GM12878 (cell line): ENCODE results near the gene ALMS1. TPM values are rescaled to one million over a fixed set of nuclear protein-coding genes. Genes with fewer than 3 reads are reported as not detected.

Source experiments
- ATAC-seq: fragments of 200-7000 bp; cut with Tn5 transposase; 3 replicates; pipeline ENCODE4 v1.9.1; 2020; ENCODE audit warnings: mild to moderate bottlenecking, moderate library complexity
- BruUV-seq: library from RNA; stranded (reverse); fragments of 400-500 nt; replicated peaks from 2 replicates; lab custom pipeline; 2021; lab: Mats Ljungman, UMichigan
- CTCF ChIA-PET: fragments of 300-600 bp; sonication (Branson Sonifier 250); formaldehyde crosslinking; extraction: SDS; loops from one replicate; lab custom pipeline; 2021; ENCODE audit warnings: inconsistent platforms; lab: Yijun Ruan, JAX
- POLR2A ChIA-PET: fragments of 350-600 bp; formaldehyde crosslinking; extraction: SDS; loops from one replicate; lab custom pipeline; 2021; ENCODE audit warnings: inconsistent platforms; lab: Charles Lee
- RAD21 ChIA-PET: fragments of 300-600 bp; sonication (Branson Sonifier 250); formaldehyde crosslinking; loops from one replicate; lab custom pipeline; 2023; ENCODE audit warnings: antibody characterized with exemption; ENCODE audit not compliant: unreplicated experiment; lab: Charles Lee
- SMC1A ChIA-PET: fragments of 300-600 bp; sonication (Branson Sonifier 250); formaldehyde crosslinking; loops from one replicate; lab custom pipeline; 2023; ENCODE audit not compliant: unreplicated experiment, uncharacterized antibody; lab: Charles Lee
- DNase-seq: peaks from one replicate; pipeline ENCODE4 v3.0.0-alpha.2; 2011; ENCODE audit warnings: low read depth, low spot score
- FAIRE-seq: peaks from 3 replicates; lab custom pipeline; 2011; peaks lifted over from hg19 to GRCh38; lab: Jason Lieb, UNC
- H2AFZ ChIP-seq: 2 replicates; pipeline ENCODE4 v1.6.0; 2011; ENCODE audit warnings: low read depth, low read length, control low read depth; ENCODE audit not compliant: control insufficient read depth
- H3K27ac ChIP-seq: 2 replicates; pipeline ENCODE4 v1.5.1; 2011; ENCODE audit warnings: control low read depth; ENCODE audit not compliant: control insufficient read depth, insufficient read depth
- H3K27me3 ChIP-seq, 2 experiments: replicated peaks in 1 of 2; 2 replicates each; pipeline versions ENCODE4 v1.6.0 to v1.6.1; 2011; ENCODE audit warnings: low read length in 1 of 2; ENCODE audit not compliant: control insufficient read depth in 2 of 2, insufficient read depth in 2 of 2
- H3K36me3 ChIP-seq, 2 experiments: 2 replicates each; pipeline ENCODE4 v1.5.1; 2011; ENCODE audit warnings: low read length in 1 of 2; ENCODE audit not compliant: control insufficient read depth in 2 of 2, insufficient read depth in 2 of 2
- H3K4me1 ChIP-seq: 2 replicates; pipeline ENCODE4 v1.6.1; 2011; ENCODE audit warnings: mild to moderate bottlenecking, low read length, moderate library complexity, mixed read lengths; ENCODE audit not compliant: control insufficient read depth, insufficient read depth
- H3K4me2 ChIP-seq: 2 replicates; pipeline ENCODE4 v1.6.0; 2011; ENCODE audit warnings: control low read depth; ENCODE audit not compliant: control insufficient read depth, insufficient read depth
- H3K4me3 ChIP-seq: fragments of 200-600 bp; sonication (generic); 2 replicates; pipeline ENCODE4 v1.5.1; 2016
- H3K79me2 ChIP-seq: 2 replicates; pipeline ENCODE4 v1.6.0; 2011; ENCODE audit warnings: low read length; ENCODE audit not compliant: control insufficient read depth, insufficient read depth
- H3K9ac ChIP-seq: 2 replicates; pipeline ENCODE4 v1.8.0; 2011; ENCODE audit warnings: low read length, control low read depth, mixed read lengths; ENCODE audit not compliant: control insufficient read depth, insufficient read depth
- H3K9me3 ChIP-seq: replicated peaks from 3 replicates; pipeline ENCODE4 v1.5.1; 2011; ENCODE audit warnings: mild to moderate bottlenecking, low read length; ENCODE audit not compliant: control insufficient read depth, insufficient read depth
- H4K20me1 ChIP-seq: 2 replicates; pipeline ENCODE4 v1.6.0; 2011; ENCODE audit not compliant: control insufficient read depth, insufficient read depth
- EP300 ChIP-seq, 2 experiments: fragments of 150-350 bp in 1 of 2; IDR thresholded peaks; 2 replicates each; pipeline ENCODE4 v1.6.1; 2011 to 2012; ENCODE audit warnings: low read depth in 2 of 2, low read length in 2 of 2, borderline replicate concordance in 1 of 2, improper control_type of control experiment in 1 of 2, inconsistent platforms in 1 of 2; ENCODE audit not compliant: control insufficient read depth in 1 of 2
- ESRRA ChIP-seq: IDR thresholded peaks from 2 replicates; pipeline ENCODE4 v1.6.1; 2012; ENCODE audit warnings: mild to moderate bottlenecking, low read length, improper control_type of control experiment
- KAT2A ChIP-seq: conservative IDR thresholded peaks from 2 replicates; pipeline ENCODE4 v1.6.1; 2011; ENCODE audit warnings: low read depth, low read length; ENCODE audit not compliant: control insufficient read depth
- KDM1A ChIP-seq: fragments of 200-600 bp; sonication (generic); IDR thresholded peaks from 2 replicates; pipeline ENCODE4 v1.6.1; 2016; ENCODE audit warnings: borderline replicate concordance
- RFX5 ChIP-seq: IDR thresholded peaks from 2 replicates; pipeline ENCODE4 v1.6.1; 2011; ENCODE audit warnings: low read depth, low read length, improper control_type of control experiment
- SP1 ChIP-seq: IDR thresholded peaks from one replicate; pipeline ENCODE4 v1.6.1; 2011; ENCODE audit warnings: low read depth, low read length
- ZBTB4 ChIP-seq: fragments of 450-650 bp; formaldehyde crosslinking; IDR thresholded peaks from 2 replicates; pipeline ENCODE4 v1.4.0; 2022; ENCODE audit warnings: mild to moderate bottlenecking, moderate library complexity
- ZNF24 ChIP-seq: fragments of 450-650 bp; IDR thresholded peaks from 2 replicates; pipeline ENCODE4 v1.6.1; 2017; ENCODE audit warnings: antibody characterized with exemption, mild to moderate bottlenecking
- ZSCAN29 ChIP-seq: fragments of 450-650 bp; IDR thresholded peaks from 2 replicates; pipeline ENCODE4 v1.6.1; 2017; ENCODE audit warnings: mild to moderate bottlenecking, moderate library complexity
- WGBS: methylation state at CpG from one replicate; pipeline ENCODE4 v1.1.6; 2016; ENCODE audit warnings: low lambda C conversion rate; ENCODE audit not compliant: insufficient replicate concordance, insufficient coverage; ENCODE audit errors: missing lambda C conversion rate; 5-methylcytosine and 5-hydroxymethylcytosine counted together
- in situ Hi-C: fragments of 300-500 bp; cut with MboI; formaldehyde crosslinking; loops from 9 replicates; pipeline ENCODE4 v1.14.3; 2018; ENCODE audit warnings: mixed read lengths
- intact Hi-C: fragments of 100-400 bp; cut with micrococcal nuclease; formaldehyde crosslinking; loops from one replicate; pipeline ENCODE4 v1.14.2; 2022; ENCODE audit not compliant: unreplicated experiment
- polyA plus RNA-seq, 11 experiments: library from polyadenylated mRNA; depleted of rRNA in 4 of 11; unstranded in 6 of 11; stranded (reverse) in 5 of 11; fragments of >200 nt; fragmentation: Nextera tagmentation in 4 of 11; fragmentation: Illumina TruSeq in 1 of 11; extraction: Ambion mirVana in 4 of 11; extraction: Trizol in 1 of 11; gene quantifications; 1 replicate in 1 of 11; 2 replicates in 10 of 11; pipeline versions ENCODE4 v1.2.1 to v1.2.3, GENCODE V29; 2011 to 2016; ENCODE audit warnings: inconsistent platforms in 2 of 11, missing spikeins in 2 of 11, low read depth in 1 of 11
- total RNA-seq, 4 experiments: library from RNA; depleted of rRNA in 3 of 4; stranded (reverse); fragments of >200 nt in 3 of 4; fragmentation: Illumina TruSeq in 1 of 4; extraction: Trizol in 1 of 4; gene quantifications; 2 replicates each; pipeline versions ENCODE4 v1.2.1 to v1.2.3, GENCODE V29; 2013 to 2021
- TF ChIP-seq, protein P1 (sequence below): fragments of 450-650 bp; IDR thresholded peaks from 2 replicates; pipeline ENCODE4 v1.6.1; 2017; ENCODE audit warnings: low read depth, mild to moderate bottlenecking, moderate library complexity
- TF ChIP-seq, protein P2 (sequence below): IDR thresholded peaks from 2 replicates; pipeline ENCODE4 v1.6.1; 2012; ENCODE audit warnings: mild to moderate bottlenecking, low read depth, low read length

ALMS1 gene
- total and polyA plus RNA-seq, 10 of the 15 experiments (the other 5 are each of a cell fraction or from before 2014, with no cell fraction given): 1.1 to 25.8 (median 10.6) TPM

DNA sequence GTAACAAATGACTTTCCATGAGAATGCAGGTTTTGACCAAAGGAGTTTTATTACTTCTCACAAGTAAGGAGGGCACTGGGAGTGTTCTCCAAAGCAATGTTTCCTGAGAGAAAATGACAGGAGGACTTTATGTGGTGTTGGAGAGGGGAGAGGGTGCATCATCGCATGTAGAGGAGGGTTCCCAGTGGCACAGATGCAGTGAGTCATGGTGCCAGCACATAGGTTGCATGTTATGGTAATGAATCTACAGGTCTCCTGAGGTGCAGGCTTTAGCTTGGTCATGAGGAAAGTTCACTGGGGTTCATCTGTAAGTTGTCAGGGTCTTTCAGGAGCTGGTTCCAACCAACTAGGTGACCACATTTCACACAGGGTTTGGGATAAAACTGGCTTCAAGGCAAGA, 226.2 kb downstream of the ALMS1 start:
- SMC1A ChIA-PET: interaction anchor here (0.6 kb wide), 1 partner anchor 10 kb away, joined by 3 read pairs; no protein-coding TSS in a partner anchor
- 40% methylated on average over 1 of the region's 1 CpG for WGBS
- CTCF ChIA-PET: interaction anchor here (0.6 kb wide), 1 partner anchor 173 kb away, joined by 3 read pairs; no protein-coding TSS in a partner anchor
- Histone ChIP-seq H3K27me3 (no peaks in the 10 kb centered on the region), H3K27ac (no peak overlapping the region), H3K4me3 (no peak overlapping the region), H3K36me3 (no peaks in the 10 kb centered on the region; a peak in 1 of 4 replicates), H3K4me2 (no peak overlapping the region), H3K79me2 (no peaks in the 10 kb centered on the region), H2AFZ (no peak overlapping the region), H4K20me1 (no peaks in the 10 kb centered on the region), H3K4me1 (peaks cover 4% of the 10 kb centered on the region), H3K9ac (no peak overlapping the region), H3K9me3 (no peaks in the 10 kb centered on the region)
- intact Hi-C loops (no loop called here), in situ Hi-C loops (no loop called here)
- no peak for FAIRE-seq
- POLR2A ChIA-PET: no interaction called here
- no TSS peak for BruUV-seq
- RAD21 ChIA-PET: no interaction called here
- DNase-seq: no peak
- TF ChIP-seq, protein P1, sequence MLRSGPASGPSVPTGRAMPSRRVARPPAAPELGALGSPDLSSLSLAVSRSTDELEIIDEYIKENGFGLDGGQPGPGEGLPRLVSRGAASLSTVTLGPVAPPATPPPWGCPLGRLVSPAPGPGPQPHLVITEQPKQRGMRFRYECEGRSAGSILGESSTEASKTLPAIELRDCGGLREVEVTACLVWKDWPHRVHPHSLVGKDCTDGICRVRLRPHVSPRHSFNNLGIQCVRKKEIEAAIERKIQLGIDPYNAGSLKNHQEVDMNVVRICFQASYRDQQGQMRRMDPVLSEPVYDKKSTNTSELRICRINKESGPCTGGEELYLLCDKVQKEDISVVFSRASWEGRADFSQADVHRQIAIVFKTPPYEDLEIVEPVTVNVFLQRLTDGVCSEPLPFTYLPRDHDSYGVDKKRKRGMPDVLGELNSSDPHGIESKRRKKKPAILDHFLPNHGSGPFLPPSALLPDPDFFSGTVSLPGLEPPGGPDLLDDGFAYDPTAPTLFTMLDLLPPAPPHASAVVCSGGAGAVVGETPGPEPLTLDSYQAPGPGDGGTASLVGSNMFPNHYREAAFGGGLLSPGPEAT: no peak
- TF ChIP-seq ZNF24 (no peak), KAT2A (no peak), KDM1A (no peak), ZBTB4 (CRISPR knock-in tag) (no peak), SP1 (no peak), EP300 (IDR thresholded peaks at IDR 0.05; ENCODE audit: borderline replicate concordance in 1 of 2, control insufficient read depth in 1 of 2, low read depth in 2 of 2, low read length in 2 of 2) (no peak), RFX5 (no peak), ESRRA (no peak), ZSCAN29 (no peak)
- TF ChIP-seq, protein P2, sequence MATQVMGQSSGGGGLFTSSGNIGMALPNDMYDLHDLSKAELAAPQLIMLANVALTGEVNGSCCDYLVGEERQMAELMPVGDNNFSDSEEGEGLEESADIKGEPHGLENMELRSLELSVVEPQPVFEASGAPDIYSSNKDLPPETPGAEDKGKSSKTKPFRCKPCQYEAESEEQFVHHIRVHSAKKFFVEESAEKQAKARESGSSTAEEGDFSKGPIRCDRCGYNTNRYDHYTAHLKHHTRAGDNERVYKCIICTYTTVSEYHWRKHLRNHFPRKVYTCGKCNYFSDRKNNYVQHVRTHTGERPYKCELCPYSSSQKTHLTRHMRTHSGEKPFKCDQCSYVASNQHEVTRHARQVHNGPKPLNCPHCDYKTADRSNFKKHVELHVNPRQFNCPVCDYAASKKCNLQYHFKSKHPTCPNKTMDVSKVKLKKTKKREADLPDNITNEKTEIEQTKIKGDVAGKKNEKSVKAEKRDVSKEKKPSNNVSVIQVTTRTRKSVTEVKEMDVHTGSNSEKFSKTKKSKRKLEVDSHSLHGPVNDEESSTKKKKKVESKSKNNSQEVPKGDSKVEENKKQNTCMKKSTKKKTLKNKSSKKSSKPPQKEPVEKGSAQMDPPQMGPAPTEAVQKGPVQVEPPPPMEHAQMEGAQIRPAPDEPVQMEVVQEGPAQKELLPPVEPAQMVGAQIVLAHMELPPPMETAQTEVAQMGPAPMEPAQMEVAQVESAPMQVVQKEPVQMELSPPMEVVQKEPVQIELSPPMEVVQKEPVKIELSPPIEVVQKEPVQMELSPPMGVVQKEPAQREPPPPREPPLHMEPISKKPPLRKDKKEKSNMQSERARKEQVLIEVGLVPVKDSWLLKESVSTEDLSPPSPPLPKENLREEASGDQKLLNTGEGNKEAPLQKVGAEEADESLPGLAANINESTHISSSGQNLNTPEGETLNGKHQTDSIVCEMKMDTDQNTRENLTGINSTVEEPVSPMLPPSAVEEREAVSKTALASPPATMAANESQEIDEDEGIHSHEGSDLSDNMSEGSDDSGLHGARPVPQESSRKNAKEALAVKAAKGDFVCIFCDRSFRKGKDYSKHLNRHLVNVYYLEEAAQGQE: no peak
- no peak for ATAC-seq
